ENCODE data around the gene SLC17A2. TPM values are rescaled to one million over a fixed set of nuclear protein-coding genes. Genes with fewer than 3 reads are reported as not detected.

The SLC17A2 gene
- total and polyA plus RNA-seq, 2 of the 8 experiments (the other 6 are each of a cell fraction or from before 2014, with no cell fraction given): not detected

GRCh38 chr6:25872814-25873213, 57.7 kb downstream of the SLC17A2 start:
- Histone ChIP-seq H2BK12ac (ENCODE audit: low read depth, low read length) (no peak overlapping the region), H2AK5ac (ENCODE audit: low read depth, low read length) (no peak overlapping the region), H2BK120ac (replicated peaks; ENCODE audit: low read depth, low read length) (no peak overlapping the region), H3K14ac (ENCODE audit: insufficient read length) (no peak overlapping the region), H4K5ac (ENCODE audit: insufficient read length, low read depth, low read length) (no peak overlapping the region), H3K9ac (replicated peaks in 1 of 4; ENCODE audit: extremely low read depth in 1 of 4, low read depth in 3 of 4, low read length in 3 of 4) (no peak overlapping the region), H3K4ac (replicated peaks; ENCODE audit: insufficient read length, low read depth, low read length) (no peak overlapping the region), H3K4me1 (replicated peaks in 1 of 4; ENCODE audit: control insufficient read depth in 3 of 4, insufficient read depth in 4 of 4, low read length in 3 of 4) (no peaks in the 10 kb centered on the region), H3K79me2 (ENCODE audit: control insufficient read depth in 1 of 2, insufficient read depth in 2 of 2, low read length in 2 of 2) (no peaks in the 10 kb centered on the region), H3K56ac (replicated peaks; ENCODE audit: insufficient read length, low read depth, low read length) (no peak overlapping the region), H3K18ac (ENCODE audit: extremely low read depth, low read length) (no peak overlapping the region), H2BK15ac (ENCODE audit: low read length) (no peak overlapping the region), H3K27ac (ENCODE audit: low read depth, low read length) (no peak overlapping the region), H3K79me1 (ENCODE audit: low read depth, low read length) (no peaks in the 10 kb centered on the region), H3K23me2 (ENCODE audit: low read depth, low read length) (no peaks in the 10 kb centered on the region), H4K91ac (replicated peaks; ENCODE audit: insufficient read length, low read length) (no peak overlapping the region), H4K20me1 (replicated peaks in 1 of 2; ENCODE audit: control insufficient read depth in 1 of 2, insufficient read depth in 2 of 2, low read length in 2 of 2) (no peaks in the 10 kb centered on the region), H2AFZ (ENCODE audit: low read length) (no peak overlapping the region), H3K4me3 (ENCODE audit: extremely low read depth in 1 of 4, insufficient read depth in 2 of 4, low read depth in 3 of 4, low read length in 4 of 4) (no peak overlapping the region), H3K23ac (ENCODE audit: insufficient read length) (no peak overlapping the region), H2BK20ac (ENCODE audit: low read length) (no peak overlapping the region), H3K27me3 (replicated peaks in 1 of 4; ENCODE audit: control insufficient read depth in 3 of 4, extremely low read depth in 1 of 4, insufficient read depth in 3 of 4, low read length in 3 of 4) (no peaks in the 10 kb centered on the region), H4K8ac (ENCODE audit: extremely low read depth, insufficient read depth, low read length) (no peak overlapping the region), H3K4me2 (ENCODE audit: insufficient read depth in 1 of 2, low read depth in 2 of 2, low read length in 2 of 2) (no peak overlapping the region), H3K9me3 (ENCODE audit: insufficient read depth in 2 of 2, low read depth in 1 of 2, low read length in 1 of 2) (no peaks in the 10 kb centered on the region), H3K36me3 (ENCODE audit: control insufficient read depth in 2 of 4, insufficient read depth in 4 of 4, low read length in 3 of 4) (no peaks in the 10 kb centered on the region), H2BK5ac (ENCODE audit: low read depth, low read length) (no peak overlapping the region)
- POLR2A ChIA-PET (ENCODE audit: partially characterized antibody): no interaction called here
- no peak for FAIRE-seq
- no peak for DNase-seq (ENCODE audit: low read depth in 1 of 2, low spot score in 2 of 2)
- TF ChIP-seq BCL11A (IDR thresholded peaks at IDR 0.05; ENCODE audit: low read depth in 2 of 2, low read length in 2 of 2) (no peak), CHD2 (IDR thresholded peaks at IDR 0.05; ENCODE audit: low read length) (no peak), CTBP2 (IDR thresholded peaks at IDR 0.05; ENCODE audit: borderline replicate concordance, insufficient read depth, insufficient read length, low read length) (no peak), KDM1A (IDR thresholded peaks at IDR 0.05; ENCODE audit: borderline replicate concordance, low read length) (no peak), BRCA1 (IDR thresholded peaks at IDR 0.05; ENCODE audit: low read depth, low read length) (no peak)
- WGBS, 2 experiments (ENCODE audit: extremely low coverage in 1 of 2, insufficient coverage in 1 of 2, insufficient read length in 1 of 2, insufficient replicate concordance in 2 of 2, low coverage in 1 of 2, low lambda C conversion rate in 2 of 2, missing lambda C conversion rate in 1 of 2): 92% methylated on average over 1 of the region's 1 CpG; no CpG with 5 or more reads in 1 of the 2 experiments
- CTCF ChIA-PET (ENCODE audit: partially characterized antibody): interaction anchor here (1.0 to 1.1 kb wide), 2 partner anchors 9 to 17 kb away, joined by 3 read pairs; no protein-coding TSS in a partner anchor

Measured in H1 (cell line).